ENCODE results near the gene METAP1D.

METAP1D gene

DNA sequence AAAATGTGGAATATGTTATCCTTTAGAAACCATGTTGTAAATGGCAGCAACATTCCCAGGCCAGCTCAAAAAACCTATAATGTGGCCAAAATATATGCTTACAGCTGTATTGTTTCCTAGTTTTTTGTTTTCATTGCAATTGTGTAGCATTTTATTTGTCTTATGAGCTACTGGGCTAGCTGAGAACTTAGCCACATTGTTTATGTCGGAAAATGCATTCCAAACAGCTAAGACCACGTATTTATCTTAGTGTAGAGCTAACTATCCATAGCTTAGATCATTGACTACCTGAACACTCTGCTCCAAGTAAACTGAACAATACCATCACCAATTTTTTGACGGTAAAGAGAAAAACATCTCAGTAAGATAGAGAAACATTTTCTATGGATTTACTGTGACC lies 38.4 kb downstream of the METAP1D start:
- TF ChIP-seq CREB1 (IDR thresholded peaks at IDR 0.05; ENCODE audit: low read depth) (no peak), TCF12 (IDR thresholded peaks at IDR 0.05; ENCODE audit: low read depth) (no peak)
- TF ChIP-seq, protein P1, sequence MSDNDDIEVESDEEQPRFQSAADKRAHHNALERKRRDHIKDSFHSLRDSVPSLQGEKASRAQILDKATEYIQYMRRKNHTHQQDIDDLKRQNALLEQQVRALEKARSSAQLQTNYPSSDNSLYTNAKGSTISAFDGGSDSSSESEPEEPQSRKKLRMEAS (IDR thresholded peaks at IDR 0.05): no peak
- TF ChIP-seq, protein P2, sequence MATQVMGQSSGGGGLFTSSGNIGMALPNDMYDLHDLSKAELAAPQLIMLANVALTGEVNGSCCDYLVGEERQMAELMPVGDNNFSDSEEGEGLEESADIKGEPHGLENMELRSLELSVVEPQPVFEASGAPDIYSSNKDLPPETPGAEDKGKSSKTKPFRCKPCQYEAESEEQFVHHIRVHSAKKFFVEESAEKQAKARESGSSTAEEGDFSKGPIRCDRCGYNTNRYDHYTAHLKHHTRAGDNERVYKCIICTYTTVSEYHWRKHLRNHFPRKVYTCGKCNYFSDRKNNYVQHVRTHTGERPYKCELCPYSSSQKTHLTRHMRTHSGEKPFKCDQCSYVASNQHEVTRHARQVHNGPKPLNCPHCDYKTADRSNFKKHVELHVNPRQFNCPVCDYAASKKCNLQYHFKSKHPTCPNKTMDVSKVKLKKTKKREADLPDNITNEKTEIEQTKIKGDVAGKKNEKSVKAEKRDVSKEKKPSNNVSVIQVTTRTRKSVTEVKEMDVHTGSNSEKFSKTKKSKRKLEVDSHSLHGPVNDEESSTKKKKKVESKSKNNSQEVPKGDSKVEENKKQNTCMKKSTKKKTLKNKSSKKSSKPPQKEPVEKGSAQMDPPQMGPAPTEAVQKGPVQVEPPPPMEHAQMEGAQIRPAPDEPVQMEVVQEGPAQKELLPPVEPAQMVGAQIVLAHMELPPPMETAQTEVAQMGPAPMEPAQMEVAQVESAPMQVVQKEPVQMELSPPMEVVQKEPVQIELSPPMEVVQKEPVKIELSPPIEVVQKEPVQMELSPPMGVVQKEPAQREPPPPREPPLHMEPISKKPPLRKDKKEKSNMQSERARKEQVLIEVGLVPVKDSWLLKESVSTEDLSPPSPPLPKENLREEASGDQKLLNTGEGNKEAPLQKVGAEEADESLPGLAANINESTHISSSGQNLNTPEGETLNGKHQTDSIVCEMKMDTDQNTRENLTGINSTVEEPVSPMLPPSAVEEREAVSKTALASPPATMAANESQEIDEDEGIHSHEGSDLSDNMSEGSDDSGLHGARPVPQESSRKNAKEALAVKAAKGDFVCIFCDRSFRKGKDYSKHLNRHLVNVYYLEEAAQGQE (IDR thresholded peaks at IDR 0.05; ENCODE audit: low read depth): no peak

DNA sequence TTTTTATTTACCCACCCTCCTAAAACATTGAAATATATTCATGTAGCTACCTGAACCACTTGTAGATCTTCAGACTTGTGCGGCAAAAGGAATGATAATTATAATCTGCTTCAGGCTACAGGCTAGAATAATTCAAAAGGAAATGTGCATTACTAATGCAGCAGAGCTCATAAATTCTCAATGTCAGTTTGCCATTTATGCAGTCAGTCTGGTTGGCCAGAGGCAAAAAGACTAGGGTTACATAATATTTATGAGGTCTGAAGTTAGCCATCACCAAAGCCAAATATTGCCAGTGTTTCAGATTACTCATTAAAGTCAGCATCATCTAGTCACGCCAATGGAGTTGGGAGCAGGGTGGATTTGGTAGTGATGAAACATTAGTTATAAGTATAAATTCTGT lies 38.9 kb downstream of the METAP1D start:
- TF ChIP-seq ZBTB7A (IDR thresholded peaks at IDR 0.05; ENCODE audit: low read depth) (no peak), TCF12 (IDR thresholded peaks at IDR 0.05; ENCODE audit: low read depth) (no peak), TEAD4 (IDR thresholded peaks at IDR 0.05) (no peak), CEBPB (IDR thresholded peaks at IDR 0.05) (no peak), EP300 (IDR thresholded peaks at IDR 0.05; ENCODE audit: borderline replicate concordance) (no peak), RAD21 (IDR thresholded peaks at IDR 0.05; ENCODE audit: low read depth) (no peak), YY1 (IDR thresholded peaks at IDR 0.05; ENCODE audit: low read depth) (no peak)
- TF ChIP-seq, protein P2 (IDR thresholded peaks at IDR 0.05; ENCODE audit: low read depth): no peak
- TF ChIP-seq, protein P1 (IDR thresholded peaks at IDR 0.05): no peak

DNA sequence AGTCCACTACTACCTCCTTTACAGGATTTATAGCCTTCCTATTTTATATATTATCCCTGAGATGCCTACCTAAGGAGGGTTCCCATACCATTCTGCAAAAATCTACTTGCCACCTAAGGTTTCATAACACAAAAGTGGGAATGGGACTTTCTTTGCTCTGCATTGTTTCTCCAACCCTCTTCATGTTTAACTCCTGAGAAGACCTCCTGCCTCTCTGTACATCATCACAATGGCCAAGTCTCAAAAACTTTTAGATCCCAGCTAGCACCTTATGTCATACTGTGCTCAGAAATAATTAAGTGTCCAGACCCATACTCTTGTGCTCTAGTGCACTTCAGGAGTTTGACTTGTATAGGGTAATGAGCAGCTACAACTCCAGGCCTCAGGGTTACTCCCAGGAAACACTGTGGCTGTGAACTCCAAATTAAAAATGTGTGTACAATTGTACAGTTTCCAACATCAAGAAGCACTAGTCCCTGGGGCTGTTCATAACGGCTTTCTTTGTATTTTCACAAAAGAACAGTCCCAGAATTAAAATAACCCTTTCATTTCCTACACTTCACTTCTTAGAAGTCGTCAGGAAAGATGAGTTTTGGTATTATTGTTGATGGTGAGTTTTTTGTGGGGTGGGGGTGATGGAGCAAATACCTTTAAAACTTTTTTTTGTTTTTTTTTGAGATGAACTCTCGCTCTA lies 39.4 kb downstream of the METAP1D start:
- TF ChIP-seq TCF12 (IDR thresholded peaks at IDR 0.05; ENCODE audit: low read depth): no peak
- no peak for TF ChIP-seq ZBTB7A (IDR thresholded peaks at IDR 0.05; ENCODE audit: low read depth)
- TF ChIP-seq, protein P2 (IDR thresholded peaks at IDR 0.05; ENCODE audit: low read depth): no peak

DNA sequence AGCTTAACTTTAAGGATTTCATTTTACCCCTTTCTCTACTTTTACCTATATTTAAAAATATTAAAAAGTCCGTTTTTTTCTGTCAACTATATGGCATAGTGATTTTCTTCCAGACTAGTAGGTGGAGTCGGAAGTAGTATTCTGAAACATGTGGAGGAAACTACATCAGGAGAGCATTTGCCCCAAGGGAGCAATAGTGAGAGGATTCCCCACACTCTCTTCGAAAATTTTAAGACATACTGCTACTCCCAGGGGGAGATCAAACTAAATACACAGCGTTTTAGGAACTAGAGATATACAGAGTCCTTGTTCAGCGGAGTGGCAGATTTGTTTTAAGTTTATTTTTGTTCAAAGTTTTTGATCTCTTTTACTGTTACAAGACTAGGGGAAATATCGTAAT lies 40.6 kb downstream of the METAP1D start:
- no peak for TF ChIP-seq EGR1 (IDR thresholded peaks at IDR 0.05)
- no peak for TF ChIP-seq RAD21 (IDR thresholded peaks at IDR 0.05; ENCODE audit: low read depth)

DNA sequence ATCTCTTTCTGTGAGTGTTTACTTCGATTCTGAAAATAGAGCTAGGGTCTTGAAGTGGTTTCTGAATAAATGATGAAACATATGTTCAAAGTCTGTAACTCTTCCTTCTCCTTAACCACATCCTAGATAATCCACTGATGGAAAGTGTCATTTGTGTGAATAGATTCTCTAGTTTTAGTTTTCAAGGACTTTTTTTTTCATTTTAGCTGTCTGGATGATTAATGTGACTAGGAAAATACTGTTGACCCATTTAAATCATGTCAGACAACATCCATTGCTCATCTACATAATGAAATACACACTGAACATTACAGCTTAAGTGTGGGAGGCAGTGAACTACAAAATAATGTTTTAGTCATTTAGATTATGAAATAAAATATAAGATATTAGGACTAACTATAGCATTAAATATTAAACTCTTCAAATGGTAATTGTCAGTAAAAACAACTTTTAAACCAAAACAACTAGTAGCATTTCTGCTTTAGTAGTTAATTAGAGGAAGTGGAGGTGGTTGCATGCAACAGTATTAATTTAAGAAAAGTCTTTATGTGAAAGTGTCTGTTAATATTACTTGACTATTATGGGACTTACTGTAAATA lies 46.4 kb downstream of the METAP1D start:
- no peak for TF ChIP-seq NFIC (IDR thresholded peaks at IDR 0.05)
- no peak for TF ChIP-seq TEAD4 (IDR thresholded peaks at IDR 0.05)

DNA sequence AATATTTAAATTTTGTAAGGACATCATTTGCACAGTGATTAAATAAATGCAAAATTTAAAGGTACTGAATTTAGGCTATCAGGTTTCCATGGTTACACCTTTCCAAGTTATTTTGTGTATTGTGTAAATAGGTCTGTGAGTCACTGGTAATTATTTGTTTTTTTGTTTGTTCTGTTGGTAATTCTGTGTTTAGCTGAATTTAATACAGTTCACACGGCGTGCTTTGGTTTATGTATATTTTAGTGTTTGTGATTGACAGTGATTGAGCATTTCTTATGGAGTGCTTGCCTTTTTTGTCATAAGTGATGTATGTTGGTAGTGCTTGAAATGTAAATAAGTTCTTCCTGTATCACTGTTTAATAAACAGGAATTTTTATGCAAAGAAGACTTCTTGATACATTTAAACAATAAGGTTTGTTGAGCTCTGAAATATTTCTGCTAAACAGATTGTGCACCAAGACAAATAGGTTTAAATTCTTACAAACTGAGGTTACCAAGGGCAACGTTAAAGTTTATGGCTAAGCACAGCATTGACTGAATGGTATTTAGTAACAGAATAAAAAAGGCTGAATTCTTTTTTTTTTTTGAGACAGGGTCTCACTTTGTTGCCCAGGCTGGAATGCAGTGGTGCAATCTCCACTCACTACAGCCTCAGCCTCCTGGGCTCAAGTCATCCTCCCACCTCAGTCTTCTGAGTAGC lies 47.3 kb downstream of the METAP1D start:
- TF ChIP-seq RAD21 (IDR thresholded peaks at IDR 0.05; ENCODE audit: low read depth) (no peak), YY1 (IDR thresholded peaks at IDR 0.05; ENCODE audit: low read depth) (no peak), ZBTB7A (IDR thresholded peaks at IDR 0.05; ENCODE audit: low read depth) (no peak), TCF12 (IDR thresholded peaks at IDR 0.05; ENCODE audit: low read depth) (no peak), EGR1 (IDR thresholded peaks at IDR 0.05) (no peak), CEBPB (IDR thresholded peaks at IDR 0.05) (no peak), TEAD4 (IDR thresholded peaks at IDR 0.05) (no peak)
- TF ChIP-seq, protein P1 (IDR thresholded peaks at IDR 0.05): no peak
